Measurements from ENCODE around the gene DGUOK.
"Not testable (repeated sequence)": the region's sequence is repeated elsewhere in the genome, so short reads cannot be mapped to it uniquely, and the experiment has no call there.

GRCh38 chr2:73877984-73878383 lies 48.7 kb upstream of the DGUOK start:
- TF ChIP-seq POLR2A (IDR thresholded peaks at IDR 0.05; ENCODE audit: low read length); GATA1 (IDR thresholded peaks at IDR 0.05; ENCODE audit: low read depth, low read length): not testable (repeated sequence)
